PC-3 (cell line): Measurements from ENCODE around the gene ARHGEF5.
"Not testable (repeated sequence)": the region's sequence is repeated elsewhere in the genome, so short reads cannot be mapped to it uniquely, and the experiment has no call there.

Experiments used
- EZH2 ChIP-seq: fragments of 300-600 bp; sonication (generic); IDR thresholded peaks from one replicate; pipeline ENCODE4 v1.6.1; 2017; ENCODE audit warnings: antibody characterized with exemption, mild to moderate bottlenecking, low read length; ENCODE audit not compliant: unreplicated experiment
- EZH2phosphoT487 ChIP-seq: fragments of 300-600 bp; sonication (generic); IDR thresholded peaks from 2 replicates; pipeline ENCODE4 v1.6.1; 2018; ENCODE audit warnings: mild to moderate bottlenecking, antibody characterized with exemption, low read length, borderline replicate concordance
- TF ChIP-seq, protein P1 (sequence below): fragments of 300-600 bp; sonication (generic); conservative IDR thresholded peaks from 2 replicates; pipeline ENCODE4 v1.5.1; 2017; ENCODE audit warnings: antibody characterized with exemption, low read depth, mild to moderate bottlenecking, low read length

DNA sequence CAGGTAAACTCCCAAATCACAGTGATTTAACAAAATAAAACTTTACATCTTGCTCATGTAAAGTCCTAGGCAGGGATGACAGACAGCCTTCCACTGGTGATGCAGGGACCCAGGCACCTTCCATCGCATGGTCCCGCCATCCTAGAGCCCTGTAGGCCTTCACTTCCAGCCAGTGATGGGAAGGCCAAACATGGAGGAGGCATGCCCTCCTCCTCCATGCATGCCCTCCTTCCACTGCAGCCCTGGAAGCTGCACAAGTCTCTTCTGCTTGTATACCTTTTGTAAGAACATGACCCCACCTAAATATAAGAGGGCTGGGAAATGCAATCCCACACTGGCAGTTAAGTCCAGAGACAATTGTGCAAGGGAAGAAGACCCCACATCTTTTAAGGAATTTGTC, 45.5 kb upstream of the ARHGEF5 start:
- TF ChIP-seq, protein P1, sequence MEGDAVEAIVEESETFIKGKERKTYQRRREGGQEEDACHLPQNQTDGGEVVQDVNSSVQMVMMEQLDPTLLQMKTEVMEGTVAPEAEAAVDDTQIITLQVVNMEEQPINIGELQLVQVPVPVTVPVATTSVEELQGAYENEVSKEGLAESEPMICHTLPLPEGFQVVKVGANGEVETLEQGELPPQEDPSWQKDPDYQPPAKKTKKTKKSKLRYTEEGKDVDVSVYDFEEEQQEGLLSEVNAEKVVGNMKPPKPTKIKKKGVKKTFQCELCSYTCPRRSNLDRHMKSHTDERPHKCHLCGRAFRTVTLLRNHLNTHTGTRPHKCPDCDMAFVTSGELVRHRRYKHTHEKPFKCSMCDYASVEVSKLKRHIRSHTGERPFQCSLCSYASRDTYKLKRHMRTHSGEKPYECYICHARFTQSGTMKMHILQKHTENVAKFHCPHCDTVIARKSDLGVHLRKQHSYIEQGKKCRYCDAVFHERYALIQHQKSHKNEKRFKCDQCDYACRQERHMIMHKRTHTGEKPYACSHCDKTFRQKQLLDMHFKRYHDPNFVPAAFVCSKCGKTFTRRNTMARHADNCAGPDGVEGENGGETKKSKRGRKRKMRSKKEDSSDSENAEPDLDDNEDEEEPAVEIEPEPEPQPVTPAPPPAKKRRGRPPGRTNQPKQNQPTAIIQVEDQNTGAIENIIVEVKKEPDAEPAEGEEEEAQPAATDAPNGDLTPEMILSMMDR = not testable (repeated sequence)
- not testable (repeated sequence) for TF ChIP-seq EZH2, EZH2phosphoT487
